ENCODE measurements around the gene TFAP2A. TPM values are rescaled to one million over a fixed set of nuclear protein-coding genes. Genes with fewer than 3 reads are reported as not detected.

The TFAP2A gene
- under 1 TPM in 2 of 4 donors, not detected in 2; 0.40 to 0.78 TPM for total RNA-seq

DNA sequence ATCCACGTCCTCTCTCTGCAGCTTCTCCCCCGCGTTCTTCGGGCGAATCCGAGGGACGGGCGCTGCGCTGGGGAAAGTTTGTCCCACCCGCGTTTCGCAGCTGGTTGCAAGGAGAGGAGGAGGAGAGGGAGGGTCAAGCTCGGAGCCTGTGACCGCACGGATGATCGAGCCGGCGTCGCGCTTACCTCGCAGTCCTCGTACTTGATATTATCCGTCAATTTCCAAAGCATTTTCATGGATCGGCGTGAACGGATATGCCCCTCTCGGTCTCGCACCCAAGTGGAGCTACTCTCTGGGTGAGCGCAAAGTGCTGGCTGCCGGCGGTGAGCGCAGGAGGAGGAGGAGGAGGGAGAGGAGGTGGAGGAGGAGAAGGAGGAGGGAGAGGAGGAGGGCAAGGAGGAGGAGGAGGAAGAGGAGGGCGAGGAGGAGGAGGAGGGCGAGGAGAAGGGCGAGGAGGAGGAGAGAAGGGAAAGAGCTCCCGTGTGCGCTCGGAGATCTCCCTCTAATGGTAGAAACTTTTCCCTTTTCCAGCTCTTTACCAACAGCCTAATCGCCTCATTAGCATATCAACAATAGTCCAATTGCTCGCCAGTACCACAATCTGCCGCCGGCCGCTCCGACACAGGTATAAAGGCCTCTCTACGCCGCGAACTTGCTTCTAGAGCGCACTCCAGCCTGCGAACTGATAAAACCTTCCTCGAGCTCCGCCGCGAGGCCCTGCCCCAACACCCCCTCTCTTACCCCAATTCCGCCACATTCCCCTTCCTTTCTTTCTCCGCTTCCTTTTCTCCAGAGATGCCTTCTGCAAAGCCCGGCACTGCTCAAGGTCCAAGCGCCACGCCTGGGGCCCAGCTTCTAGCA is at the start of gene TFAP2A:
TFAP2A (minus strand) TSS at position 319 of the 861 bp plus-strand sequence; CDS start at position 236, 83 bp downstream.
- TF ChIP-seq POLR2A (IDR thresholded peaks at IDR 0.05) (no peak), CTCF (IDR thresholded peaks at IDR 0.05) (no peak)
- Histone ChIP-seq H3K27me3 (peaks cover 84% of the 10 kb centered on the region), H3K27ac (no peak within 1 kb of the TSS), H3K4me1 (peaks cover 38 to 53% of the 10 kb centered on the region in 2 donors), H3K9me3 (no peaks in the 10 kb centered on the region), H3K4me3 (replicated peaks in 1 of 3) (peak within 1 kb of the TSS in 1 of 3 donors; percentile 7), H3K36me3 (no peaks in the 10 kb centered on the region)
- intact Hi-C loops (cut with DNase I): no loop called here
- 5% methylated on average over 58 of the region's 58 CpGs for WGBS, 2 donors
- DNase-seq: no peak

DNA sequence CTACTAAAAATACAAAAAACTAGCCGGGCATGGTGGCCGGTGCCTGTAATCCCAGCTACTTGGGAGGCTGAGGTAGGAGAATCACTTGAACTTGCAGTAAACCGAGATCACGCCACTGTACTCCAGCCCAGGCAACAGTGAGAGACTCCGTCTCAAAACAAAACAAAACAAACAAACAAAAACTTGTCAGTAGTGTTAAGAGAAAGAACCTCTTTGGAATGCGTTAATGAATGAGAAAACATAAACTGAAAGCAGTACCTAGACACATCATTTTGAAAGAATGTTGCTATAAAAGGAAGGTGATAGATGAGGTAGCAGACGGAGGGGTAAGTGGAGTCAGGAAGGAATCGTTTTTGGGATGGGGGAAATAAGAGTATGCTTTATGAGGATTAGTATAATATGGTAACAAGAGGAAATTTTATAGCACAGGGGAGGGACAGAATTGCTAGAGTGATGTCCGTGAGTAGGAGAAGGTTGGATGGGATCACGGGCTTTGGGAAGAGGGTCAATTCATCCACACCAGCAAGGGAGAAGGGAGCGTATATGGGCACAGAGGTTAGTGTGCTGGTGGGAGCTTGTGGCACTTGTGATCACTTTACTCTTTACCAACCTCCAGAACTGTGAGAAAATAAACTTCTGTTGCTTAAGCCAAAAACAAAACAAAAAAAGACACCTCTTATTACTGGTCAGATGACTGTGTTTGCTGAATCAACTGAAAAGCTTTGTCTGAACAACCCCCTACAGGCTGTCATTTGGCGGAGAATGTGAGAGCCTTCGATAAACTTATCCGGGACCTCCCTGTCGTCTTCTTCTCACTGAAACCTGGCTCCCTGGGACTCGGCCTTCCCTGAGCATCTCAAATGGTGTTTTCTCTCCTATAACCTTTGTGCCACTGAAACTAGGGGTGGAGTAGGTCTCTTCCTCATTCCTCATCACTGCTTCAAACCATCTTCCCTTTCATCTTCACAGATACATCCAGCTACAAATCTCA is 48.9 kb upstream of the TFAP2A start:
- intact Hi-C loops (cut with DNase I): no loop called here
- Histone ChIP-seq H3K27me3 (peaks cover 5% of the 10 kb centered on the region), H3K4me3 (replicated peaks in 1 of 3) (no peak overlapping the region), H3K9me3 (no peaks in the 10 kb centered on the region), H3K36me3 (no peaks in the 10 kb centered on the region), H3K4me1 (peaks cover 0 to 6% of the 10 kb centered on the region in 2 donors), H3K27ac (no peak overlapping the region)
- no peak for TF ChIP-seq POLR2A (IDR thresholded peaks at IDR 0.05)
- no peak for TF ChIP-seq CTCF (IDR thresholded peaks at IDR 0.05)
- 54 to 56% methylated on average over 16 of the region's 16 CpGs for WGBS, 2 donors
- no peak for DNase-seq

DNA sequence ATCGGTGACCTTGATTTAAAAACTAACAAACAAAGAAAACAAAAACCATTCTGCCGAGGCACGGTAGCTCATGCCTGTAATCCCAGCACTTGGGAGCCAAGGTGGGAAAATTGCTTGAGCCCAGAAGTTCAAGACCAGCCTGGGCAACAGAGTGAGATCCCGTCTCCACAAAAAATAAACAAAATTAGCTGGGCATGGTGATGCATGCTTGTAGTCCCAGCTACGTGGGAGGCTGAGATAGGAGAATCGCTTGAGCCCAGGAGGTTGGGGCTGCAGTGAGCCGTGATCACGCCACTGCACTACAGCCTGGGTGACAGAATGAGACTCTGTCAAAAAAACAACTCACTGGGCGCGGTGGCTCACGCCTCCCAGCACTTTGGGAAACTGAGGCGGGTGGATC is 48.2 kb upstream of the TFAP2A start:
- no peaks in the 10 kb centered on the region for H3K36me3 ChIP-seq
- whole genome bisulfite sequencing, 2 donors: 69 to 75% methylated on average over 12 of the region's 12 CpGs
- TF ChIP-seq CTCF (IDR thresholded peaks at IDR 0.05) (no peak), POLR2A (IDR thresholded peaks at IDR 0.05) (no peak)
- peak in 1 of 2 donors; percentile 7 for DNase-seq
- H3K27me3 ChIP-seq: peaks cover 5% of the 10 kb centered on the region
- intact Hi-C loops (cut with DNase I): no loop called here
- H3K27ac ChIP-seq: no peak overlapping the region
- H3K4me3 ChIP-seq (replicated peaks in 1 of 3): no peak overlapping the region
- peaks cover 0 to 6% of the 10 kb centered on the region in 2 donors for H3K4me1 ChIP-seq
- H3K9me3 ChIP-seq: no peaks in the 10 kb centered on the region

- Histone ChIP-seq H3K27me3 (peaks cover 5% of the 10 kb centered on the region), H3K9me3 (no peaks in the 10 kb centered on the region), H3K36me3 (no peaks in the 10 kb centered on the region), H3K4me1 (peaks cover 0 to 6% of the 10 kb centered on the region in 2 donors), H3K27ac (no peak overlapping the region), H3K4me3 (replicated peaks in 1 of 3) (no peak overlapping the region)
- DNase-seq: no peak
- TF ChIP-seq CTCF (IDR thresholded peaks at IDR 0.05) (no peak), POLR2A (IDR thresholded peaks at IDR 0.05) (no peak)
- WGBS, 2 donors: 82 to 86% methylated on average over 1 of the region's 1 CpG
- intact Hi-C loops (cut with DNase I): no loop called here
Observed at GRCh38 chr6:10461850-10462249, 47.0 kb upstream of the TFAP2A start.

Measured in thyroid gland (tissue), 4 donors.